Hippocampal formation (tissue), 2 donors: Measurements from ENCODE around the gene CADPS2.
"Not testable (repeated sequence)": the region's sequence is repeated elsewhere in the genome, so short reads cannot be mapped to it uniquely, and the experiment has no call there.

Experiments used
- DNase-seq, 2 donors: peaks; one replicate each; lab custom pipeline; 2025; lab: John Stamatoyannopoulos, UW

CADPS2 gene

GRCh38 chr7:122674502-122674901 is 211.8 kb downstream of the CADPS2 start:
- DNase-seq: no peak

GRCh38 chr7:122673951-122674350 is 212.3 kb downstream of the CADPS2 start:
- no peak for DNase-seq

- DNase-seq: no peak
Observed at GRCh38 chr7:122672536-122672935, 213.7 kb downstream of the CADPS2 start.

GRCh38 chr7:122663733-122664132 is 222.5 kb downstream of the CADPS2 start:
- no peak for DNase-seq

GRCh38 chr7:122658856-122659255 is 227.4 kb downstream of the CADPS2 start:
- DNase-seq: no peak

GRCh38 chr7:122653685-122654084 is 232.6 kb downstream of the CADPS2 start:
- DNase-seq: no peak

GRCh38 chr7:122652876-122653275 is 233.4 kb downstream of the CADPS2 start:
- DNase-seq: no peak

GRCh38 chr7:122651451-122651850 is 234.8 kb downstream of the CADPS2 start:
- DNase-seq: no peak

GRCh38 chr7:122643250-122643649 is 243.0 kb downstream of the CADPS2 start:
- DNase-seq: no peak

- DNase-seq: no peak
Observed at GRCh38 chr7:122638459-122638858, 247.8 kb downstream of the CADPS2 start.

GRCh38 chr7:122637784-122638183 is 248.5 kb downstream of the CADPS2 start:
- DNase-seq: peak in 1 of 2 donors; percentile 12

- not testable (repeated sequence) for DNase-seq
Observed at GRCh38 chr7:122635481-122635880, 250.8 kb downstream of the CADPS2 start.

- DNase-seq: no peak
Observed at GRCh38 chr7:122633472-122633871, 252.8 kb downstream of the CADPS2 start.

GRCh38 chr7:122632238-122632637 is 254.0 kb downstream of the CADPS2 start:
- DNase-seq: no peak

- no peak for DNase-seq
Observed at GRCh38 chr7:122629412-122629953, 256.8 kb downstream of the CADPS2 start.

GRCh38 chr7:122628651-122629411 is 257.4 kb downstream of the CADPS2 start:
- DNase-seq: no peak

GRCh38 chr7:122626785-122627184 is 259.5 kb downstream of the CADPS2 start:
- no peak for DNase-seq

- DNase-seq: no peak
Observed at GRCh38 chr7:122622682-122623081, 263.6 kb downstream of the CADPS2 start.

- DNase-seq: no peak
Observed at GRCh38 chr7:122619664-122620063, 266.6 kb downstream of the CADPS2 start.

GRCh38 chr7:122618585-122619189 is 267.6 kb downstream of the CADPS2 start:
- no peak for DNase-seq

- no peak for DNase-seq
Observed at GRCh38 chr7:122616951-122617350, 269.3 kb downstream of the CADPS2 start.

GRCh38 chr7:122605929-122606328 is 280.3 kb downstream of the CADPS2 start:
- no peak for DNase-seq

GRCh38 chr7:122604251-122604650 is 282.0 kb downstream of the CADPS2 start:
- no peak for DNase-seq
